H1 (cell line): Measurements from ENCODE around the gene TRIM43B. TPM values are rescaled to one million over a fixed set of nuclear protein-coding genes. Genes with fewer than 3 reads are reported as not detected.

Experiments
- EGR1 ChIP-seq: IDR thresholded peaks from 2 replicates; pipeline ENCODE4 v1.6.1; 2011; ENCODE audit warnings: low read depth, low read length, borderline replicate concordance
- POLR2A ChIP-seq, 2 experiments: IDR thresholded peaks; 1 replicate in 1 of 2; 2 replicates in 1 of 2; pipeline ENCODE4 v1.6.1; 2011; ENCODE audit warnings: low read depth in 2 of 2, low read length in 2 of 2, mild to moderate bottlenecking in 2 of 2; ENCODE audit errors: control extremely low read depth in 1 of 2
- SRF ChIP-seq: IDR thresholded peaks from 2 replicates; pipeline ENCODE4 v1.6.1; 2011; ENCODE audit warnings: mild to moderate bottlenecking, low read depth, low read length, moderate library complexity
- polyA plus RNA-seq, 7 experiments: library from polyadenylated mRNA; depleted of rRNA in 3 of 7; stranded (reverse) in 5 of 7; unstranded in 2 of 7; fragments of >200 nt in 5 of 7; fragments of 200-250 nt in 2 of 7; gene quantifications; 1 replicate in 5 of 7; 2 replicates in 1 of 7; 4 replicates in 1 of 7; pipeline versions ENCODE4 v1.2.1 to v1.2.3, GENCODE V29; 2011 to 2013; ENCODE audit warnings: missing spikeins in 2 of 7, mixed read lengths in 2 of 7
- total RNA-seq: library from RNA; stranded (reverse); fragmentation: NEBNext Ultra II Directional; extraction: Animal tissue kit (Norgen Biotek cat#: 25700); gene quantifications from 2 replicates; pipeline ENCODE4 v1.2.1, GENCODE V29; 2021

TRIM43B gene
- total and polyA plus RNA-seq, 2 of the 8 experiments (the other 6 are each of a cell fraction or from before 2014, with no cell fraction given): not detected

GRCh38 chr2:95530734-95531133 lies 46.2 kb upstream of the TRIM43B start (continued):
- no peak for TF ChIP-seq EGR1
- TF ChIP-seq POLR2A (IDR thresholded peaks at IDR 0.05; ENCODE audit: control extremely low read depth in 1 of 2, low read depth in 2 of 2, low read length in 2 of 2): no peak
- no peak for TF ChIP-seq SRF
